Measurements from ENCODE around the gene LEFTY2. TPM values are rescaled to one million over a fixed set of nuclear protein-coding genes. Genes with fewer than 3 reads are reported as not detected.

Gene LEFTY2
- total and polyA plus RNA-seq, 9 of the 15 experiments (the other 6 are each of a cell fraction or from before 2014, with no cell fraction given): 0.04 to 0.14 TPM; not detected in 7

DNA sequence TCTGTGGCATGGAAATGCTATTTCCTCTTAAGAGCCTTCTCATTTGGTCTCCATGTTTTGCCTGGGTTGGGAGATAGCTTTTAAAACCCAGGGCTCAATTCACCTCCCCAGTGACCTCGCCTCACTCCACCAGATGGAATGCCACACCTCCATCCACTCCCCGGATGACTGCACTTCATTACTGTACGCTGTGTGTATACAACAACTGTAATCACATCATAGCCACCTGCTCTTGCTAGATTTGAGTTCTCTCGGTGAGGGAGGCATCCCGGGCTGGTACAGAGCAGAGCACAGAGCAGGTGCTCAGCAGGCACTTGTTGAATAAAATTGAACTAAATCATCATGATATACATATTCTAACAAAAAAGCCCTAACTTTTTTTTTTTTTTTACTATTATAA is 32.1 kb upstream of the LEFTY2 start (continued):
- TF ChIP-seq, protein P1, sequence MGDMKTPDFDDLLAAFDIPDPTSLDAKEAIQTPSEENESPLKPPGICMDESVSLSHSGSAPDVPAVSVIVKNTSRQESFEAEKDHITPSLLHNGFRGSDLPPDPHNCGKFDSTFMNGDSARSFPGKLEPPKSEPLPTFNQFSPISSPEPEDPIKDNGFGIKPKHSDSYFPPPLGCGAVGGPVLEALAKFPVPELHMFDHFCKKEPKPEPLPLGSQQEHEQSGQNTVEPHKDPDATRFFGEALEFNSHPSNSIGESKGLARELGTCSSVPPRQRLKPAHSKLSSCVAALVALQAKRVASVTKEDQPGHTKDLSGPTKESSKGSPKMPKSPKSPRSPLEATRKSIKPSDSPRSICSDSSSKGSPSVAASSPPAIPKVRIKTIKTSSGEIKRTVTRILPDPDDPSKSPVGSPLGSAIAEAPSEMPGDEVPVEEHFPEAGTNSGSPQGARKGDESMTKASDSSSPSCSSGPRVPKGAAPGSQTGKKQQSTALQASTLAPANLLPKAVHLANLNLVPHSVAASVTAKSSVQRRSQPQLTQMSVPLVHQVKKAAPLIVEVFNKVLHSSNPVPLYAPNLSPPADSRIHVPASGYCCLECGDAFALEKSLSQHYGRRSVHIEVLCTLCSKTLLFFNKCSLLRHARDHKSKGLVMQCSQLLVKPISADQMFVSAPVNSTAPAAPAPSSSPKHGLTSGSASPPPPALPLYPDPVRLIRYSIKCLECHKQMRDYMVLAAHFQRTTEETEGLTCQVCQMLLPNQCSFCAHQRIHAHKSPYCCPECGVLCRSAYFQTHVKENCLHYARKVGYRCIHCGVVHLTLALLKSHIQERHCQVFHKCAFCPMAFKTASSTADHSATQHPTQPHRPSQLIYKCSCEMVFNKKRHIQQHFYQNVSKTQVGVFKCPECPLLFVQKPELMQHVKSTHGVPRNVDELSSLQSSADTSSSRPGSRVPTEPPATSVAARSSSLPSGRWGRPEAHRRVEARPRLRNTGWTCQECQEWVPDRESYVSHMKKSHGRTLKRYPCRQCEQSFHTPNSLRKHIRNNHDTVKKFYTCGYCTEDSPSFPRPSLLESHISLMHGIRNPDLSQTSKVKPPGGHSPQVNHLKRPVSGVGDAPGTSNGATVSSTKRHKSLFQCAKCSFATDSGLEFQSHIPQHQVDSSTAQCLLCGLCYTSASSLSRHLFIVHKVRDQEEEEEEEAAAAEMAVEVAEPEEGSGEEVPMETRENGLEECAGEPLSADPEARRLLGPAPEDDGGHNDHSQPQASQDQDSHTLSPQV (IDR thresholded peaks at IDR 0.05): 0 out of 2 replicates have a peak, but pooled peaks have one; percentile 5
- TF ChIP-seq PHTF2 (CRISPR knock-in tag; IDR thresholded peaks at IDR 0.05) (no peak), CBFA2T3 (IDR thresholded peaks at IDR 0.05) (peak; percentile 71), ZNF75A (CRISPR knock-in tag; IDR thresholded peaks at IDR 0.05) (no peak), CREB1 (IDR thresholded peaks at IDR 0.05) (no peak), CREB1 (CRISPR knock-in tag; IDR thresholded peaks at IDR 0.05) (no peak), CTBP1 (IDR thresholded peaks at IDR 0.05; ENCODE audit: borderline replicate concordance) (no peak; the same call in 1 of the 2 replicates), ZNF316 (IDR thresholded peaks at IDR 0.05) (no peak), FOXA3 (CRISPR knock-in tag; conservative IDR thresholded peaks at IDR 0.05 in 1 of 2, IDR thresholded peaks at IDR 0.05 in 1 of 2) (0 out of 4 replicates have a peak, but pooled peaks of 1 of the 2 experiments have one; percentile 23), PRMT5 (CRISPR knock-in tag; IDR thresholded peaks at IDR 0.05) (no peak), RBM15 (IDR thresholded peaks at IDR 0.05; ENCODE audit: insufficient read depth, low read length) (no peak), ZEB2 (IDR thresholded peaks at IDR 0.05) (no peak), ZBTB7A (IDR thresholded peaks at IDR 0.05; ENCODE audit: borderline replicate concordance, control insufficient read depth, low read depth, low read length) (no peak), NFE2L1 (tag; IDR thresholded peaks at IDR 0.05; ENCODE audit: borderline replicate concordance, low read depth) (no peak), DACH1 (IDR thresholded peaks at IDR 0.05; ENCODE audit: partially characterized antibody) (no peak), GTF2E2 (tag; IDR thresholded peaks at IDR 0.05) (no peak), TEAD4 (IDR thresholded peaks at IDR 0.05; ENCODE audit: low read length) (peak; percentile 45), TEAD4 (CRISPR knock-in tag; IDR thresholded peaks at IDR 0.05; ENCODE audit: borderline replicate concordance) (no peak)
- TF ChIP-seq, protein P2, sequence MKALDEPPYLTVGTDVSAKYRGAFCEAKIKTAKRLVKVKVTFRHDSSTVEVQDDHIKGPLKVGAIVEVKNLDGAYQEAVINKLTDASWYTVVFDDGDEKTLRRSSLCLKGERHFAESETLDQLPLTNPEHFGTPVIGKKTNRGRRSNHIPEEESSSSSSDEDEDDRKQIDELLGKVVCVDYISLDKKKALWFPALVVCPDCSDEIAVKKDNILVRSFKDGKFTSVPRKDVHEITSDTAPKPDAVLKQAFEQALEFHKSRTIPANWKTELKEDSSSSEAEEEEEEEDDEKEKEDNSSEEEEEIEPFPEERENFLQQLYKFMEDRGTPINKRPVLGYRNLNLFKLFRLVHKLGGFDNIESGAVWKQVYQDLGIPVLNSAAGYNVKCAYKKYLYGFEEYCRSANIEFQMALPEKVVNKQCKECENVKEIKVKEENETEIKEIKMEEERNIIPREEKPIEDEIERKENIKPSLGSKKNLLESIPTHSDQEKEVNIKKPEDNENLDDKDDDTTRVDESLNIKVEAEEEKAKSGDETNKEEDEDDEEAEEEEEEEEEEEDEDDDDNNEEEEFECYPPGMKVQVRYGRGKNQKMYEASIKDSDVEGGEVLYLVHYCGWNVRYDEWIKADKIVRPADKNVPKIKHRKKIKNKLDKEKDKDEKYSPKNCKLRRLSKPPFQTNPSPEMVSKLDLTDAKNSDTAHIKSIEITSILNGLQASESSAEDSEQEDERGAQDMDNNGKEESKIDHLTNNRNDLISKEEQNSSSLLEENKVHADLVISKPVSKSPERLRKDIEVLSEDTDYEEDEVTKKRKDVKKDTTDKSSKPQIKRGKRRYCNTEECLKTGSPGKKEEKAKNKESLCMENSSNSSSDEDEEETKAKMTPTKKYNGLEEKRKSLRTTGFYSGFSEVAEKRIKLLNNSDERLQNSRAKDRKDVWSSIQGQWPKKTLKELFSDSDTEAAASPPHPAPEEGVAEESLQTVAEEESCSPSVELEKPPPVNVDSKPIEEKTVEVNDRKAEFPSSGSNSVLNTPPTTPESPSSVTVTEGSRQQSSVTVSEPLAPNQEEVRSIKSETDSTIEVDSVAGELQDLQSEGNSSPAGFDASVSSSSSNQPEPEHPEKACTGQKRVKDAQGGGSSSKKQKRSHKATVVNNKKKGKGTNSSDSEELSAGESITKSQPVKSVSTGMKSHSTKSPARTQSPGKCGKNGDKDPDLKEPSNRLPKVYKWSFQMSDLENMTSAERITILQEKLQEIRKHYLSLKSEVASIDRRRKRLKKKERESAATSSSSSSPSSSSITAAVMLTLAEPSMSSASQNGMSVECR (CRISPR knock-in tag; IDR thresholded peaks at IDR 0.05): no peak
- TF ChIP-seq, protein P3, sequence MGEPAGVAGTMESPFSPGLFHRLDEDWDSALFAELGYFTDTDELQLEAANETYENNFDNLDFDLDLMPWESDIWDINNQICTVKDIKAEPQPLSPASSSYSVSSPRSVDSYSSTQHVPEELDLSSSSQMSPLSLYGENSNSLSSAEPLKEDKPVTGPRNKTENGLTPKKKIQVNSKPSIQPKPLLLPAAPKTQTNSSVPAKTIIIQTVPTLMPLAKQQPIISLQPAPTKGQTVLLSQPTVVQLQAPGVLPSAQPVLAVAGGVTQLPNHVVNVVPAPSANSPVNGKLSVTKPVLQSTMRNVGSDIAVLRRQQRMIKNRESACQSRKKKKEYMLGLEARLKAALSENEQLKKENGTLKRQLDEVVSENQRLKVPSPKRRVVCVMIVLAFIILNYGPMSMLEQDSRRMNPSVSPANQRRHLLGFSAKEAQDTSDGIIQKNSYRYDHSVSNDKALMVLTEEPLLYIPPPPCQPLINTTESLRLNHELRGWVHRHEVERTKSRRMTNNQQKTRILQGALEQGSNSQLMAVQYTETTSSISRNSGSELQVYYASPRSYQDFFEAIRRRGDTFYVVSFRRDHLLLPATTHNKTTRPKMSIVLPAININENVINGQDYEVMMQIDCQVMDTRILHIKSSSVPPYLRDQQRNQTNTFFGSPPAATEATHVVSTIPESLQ (CRISPR knock-in tag; IDR thresholded peaks at IDR 0.05): no peak
